ENCODE results near the gene EXOC3L4. TPM values are rescaled to one million over a fixed set of nuclear protein-coding genes. Genes with fewer than 3 reads are reported as not detected.

Gene EXOC3L4
- total and polyA plus RNA-seq, 2 of the 8 experiments (the other 6 are each of a cell fraction or from before 2014, with no cell fraction given) = 0.45 to 0.57 TPM

DNA sequence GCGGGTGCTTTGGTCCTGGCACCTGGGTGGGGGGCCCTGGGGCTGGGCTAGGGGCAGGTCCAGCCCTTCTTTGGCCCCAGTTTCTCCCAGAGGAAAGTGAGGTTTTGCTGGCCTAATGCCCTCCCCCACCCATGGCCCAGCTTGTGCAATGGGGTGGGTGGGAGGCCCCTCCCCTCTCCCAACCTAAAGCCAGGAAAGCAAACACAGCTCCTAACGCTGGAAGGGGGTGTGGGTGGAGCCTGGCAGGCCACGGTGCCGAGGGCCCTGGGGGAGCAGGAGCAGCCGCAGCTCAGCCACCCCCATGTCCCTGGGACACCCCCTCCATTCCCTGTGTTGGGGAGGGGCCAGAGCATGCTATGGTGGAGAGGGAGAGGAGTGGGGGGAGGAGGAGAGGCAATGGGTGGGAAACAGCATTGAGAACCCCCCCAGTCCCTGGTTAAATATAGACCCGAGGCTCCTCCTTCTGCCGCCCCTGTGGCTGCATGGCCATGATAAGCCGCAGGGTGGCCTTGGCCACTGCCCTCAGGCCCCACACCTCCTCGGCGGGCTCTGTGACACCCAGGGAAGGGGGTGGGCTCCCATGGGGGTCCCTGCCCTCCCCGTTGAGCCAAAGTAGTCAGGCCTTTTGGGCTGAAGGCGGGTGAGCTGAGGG is 4.7 kb downstream of the EXOC3L4 start (continued):
- TF ChIP-seq PHF8 (conservative IDR thresholded peaks at IDR 0.05; ENCODE audit: low read depth, low read length) = no peak
- TF ChIP-seq NRF1 (IDR thresholded peaks at IDR 0.05; ENCODE audit: low read depth, low read length) = no peak
- no peak for TF ChIP-seq NANOG (IDR thresholded peaks at IDR 0.05; ENCODE audit: insufficient read depth, low read depth, low read length, poor library complexity, severe bottlenecking)
- TF ChIP-seq GABPA (IDR thresholded peaks at IDR 0.05; ENCODE audit: borderline replicate concordance, insufficient read depth, low read length) = no peak
- TF ChIP-seq RAD21 (IDR thresholded peaks at IDR 0.05 in 1 of 2, conservative IDR thresholded peaks at IDR 0.05 in 1 of 2; ENCODE audit: low read depth in 2 of 2, low read length in 2 of 2) = no peak
- no peak for TF ChIP-seq JUN (IDR thresholded peaks at IDR 0.05; ENCODE audit: low read depth, low read length)
- no peak for TF ChIP-seq TBP (IDR thresholded peaks at IDR 0.05; ENCODE audit: low read depth, low read length)
- TF ChIP-seq CBX8 (IDR thresholded peaks at IDR 0.05; ENCODE audit: borderline replicate concordance, low read depth, low read length) = no peak
- TF ChIP-seq BACH1 (IDR thresholded peaks at IDR 0.05; ENCODE audit: low read length) = no peak

Measured in H1 (cell line).